Measurements from ENCODE around the gene NLGN2.

- TF ChIP-seq YY1 (IDR thresholded peaks at IDR 0.05): no peak
- no peak for TF ChIP-seq REST (IDR thresholded peaks at IDR 0.05)
- TF ChIP-seq EGR1 (IDR thresholded peaks at IDR 0.05; ENCODE audit: low read depth in 2 of 2): no peak
Observed at GRCh38 chr17:7370853-7371252, 36.8 kb upstream of the NLGN2 start.
